Measurements from ENCODE around the gene ARHGAP15. TPM values are rescaled to one million over a fixed set of nuclear protein-coding genes. Genes with fewer than 3 reads are reported as not detected.

The ARHGAP15 gene
- total and polyA plus RNA-seq, 12 donors: 4.7 to 33.8 (median 10.4) TPM

DNA sequence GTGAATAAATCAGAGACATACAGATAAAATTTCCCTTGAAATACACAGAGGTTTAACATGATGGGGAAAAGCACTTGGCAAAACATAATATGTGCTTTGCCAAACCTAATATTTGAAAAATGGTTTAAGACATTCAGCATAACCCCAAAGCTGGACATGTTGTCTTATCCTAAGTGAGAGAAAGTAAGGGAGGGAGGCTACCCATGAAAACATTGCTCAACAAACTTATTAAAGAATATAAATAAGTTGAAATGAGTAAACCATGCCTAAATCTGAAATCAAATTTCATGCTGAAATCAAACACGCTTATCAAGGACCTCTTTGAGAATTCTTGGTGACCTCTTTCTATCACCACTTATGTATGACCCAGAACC is 81.2 kb downstream of the ARHGAP15 start:
- H3K36me3 ChIP-seq (replicated peaks in 1 of 2): no peaks in the 10 kb centered on the region
- H3K27ac ChIP-seq: no peak overlapping the region
- WGBS, 4 donors: 88 to 97% (median 90%) methylated on average over 1 of the region's 1 CpG
- H3K4me1 ChIP-seq (replicated peaks in 1 of 2): no peaks in the 10 kb centered on the region
- intact Hi-C loops (cut with DNase I): no loop called here
- DNase-seq: no peak
- H3K27me3 ChIP-seq: no peaks in the 10 kb centered on the region
- H3K4me3 ChIP-seq: no peak overlapping the region
- no peaks in the 10 kb centered on the region for H3K9me3 ChIP-seq (replicated peaks in 1 of 3)
- TF ChIP-seq CTCF (IDR thresholded peaks at IDR 0.05): no peak

DNA sequence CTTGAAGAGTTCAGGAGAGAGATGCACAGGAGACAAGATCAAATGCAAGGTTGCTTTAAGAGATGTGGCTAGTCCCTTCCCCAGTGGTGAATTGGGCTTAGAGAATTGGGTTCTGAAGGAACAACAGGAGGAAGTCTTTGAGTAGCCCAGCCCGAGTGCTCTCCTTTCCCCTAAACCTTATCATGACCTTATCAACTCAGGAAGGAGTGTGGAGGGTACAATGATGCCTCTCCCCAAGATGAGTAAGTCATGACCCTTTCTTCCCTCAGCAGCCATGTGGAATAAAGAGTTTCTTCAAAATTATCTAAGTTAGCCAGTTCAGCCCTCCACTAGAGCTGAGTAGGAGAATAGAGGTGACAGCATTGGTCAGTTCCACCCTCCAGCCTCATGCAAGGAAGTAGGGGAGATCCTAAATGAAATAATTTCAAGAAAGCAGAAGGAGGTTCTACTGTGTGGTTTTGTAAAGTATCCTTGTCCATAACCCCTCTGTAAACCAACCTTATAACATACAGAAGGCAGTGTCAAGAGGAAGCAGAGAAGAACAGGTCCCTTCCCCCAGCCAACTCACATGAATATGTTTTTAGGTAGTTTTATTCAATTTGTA is 88.4 kb downstream of the ARHGAP15 start:
- Histone ChIP-seq H3K27ac (no peak overlapping the region), H3K4me3 (no peak overlapping the region), H3K4me1 (replicated peaks in 1 of 2) (no peaks in the 10 kb centered on the region), H3K27me3 (no peaks in the 10 kb centered on the region), H3K9me3 (replicated peaks in 1 of 3) (no peaks in the 10 kb centered on the region), H3K36me3 (replicated peaks in 1 of 2) (no peaks in the 10 kb centered on the region)
- 54 to 78% (median 64%) methylated on average over 1 of the region's 1 CpG for WGBS, 4 donors
- TF ChIP-seq CTCF (IDR thresholded peaks at IDR 0.05): no peak
- no peak for TF ChIP-seq POLR2A (IDR thresholded peaks at IDR 0.05)
- no peak for DNase-seq
- intact Hi-C loops (cut with DNase I): no loop called here

- no peaks in the 10 kb centered on the region for H3K27me3 ChIP-seq
- no peaks in the 10 kb centered on the region for H3K9me3 ChIP-seq (replicated peaks in 1 of 3)
- no peak overlapping the region for H3K4me3 ChIP-seq
- no peaks in the 10 kb centered on the region for H3K36me3 ChIP-seq (replicated peaks in 1 of 2)
- no peak for TF ChIP-seq CTCF (IDR thresholded peaks at IDR 0.05)
- TF ChIP-seq POLR2A (IDR thresholded peaks at IDR 0.05): no peak
- WGBS, 4 donors: 87 to 91% (median 90%) methylated on average over 6 of the region's 6 CpGs
- no peak overlapping the region for H3K27ac ChIP-seq
- intact Hi-C loops (cut with DNase I): no loop called here
- no peak for DNase-seq
- H3K4me1 ChIP-seq (replicated peaks in 1 of 2): no peaks in the 10 kb centered on the region
These were observed 89.4 kb downstream of the ARHGAP15 start for GRCh38 chr2:143218621-143219020.

- H3K9me3 ChIP-seq (replicated peaks in 1 of 3): no peaks in the 10 kb centered on the region
- no peak overlapping the region for H3K27ac ChIP-seq
- no peaks in the 10 kb centered on the region for H3K36me3 ChIP-seq (replicated peaks in 1 of 2)
- H3K4me3 ChIP-seq: no peak overlapping the region
- 87 to 94% (median 90%) methylated on average over 3 of the region's 3 CpGs for WGBS, 4 donors
- H3K27me3 ChIP-seq: no peaks in the 10 kb centered on the region
- TF ChIP-seq POLR2A (IDR thresholded peaks at IDR 0.05) (no peak), CTCF (IDR thresholded peaks at IDR 0.05) (no peak)
- H3K4me1 ChIP-seq (replicated peaks in 1 of 2): no peaks in the 10 kb centered on the region
- intact Hi-C loops (cut with DNase I): no loop called here
- no peak for DNase-seq
These were observed 90.0 kb downstream of the ARHGAP15 start for GRCh38 chr2:143219266-143219665.

All from adrenal gland (tissue), 12 donors.